Glomerular visceral epithelial cell (primary cell): ENCODE data around the gene AKNA.

ENCODE experiments used
- DNase-seq: peaks from one replicate; pipeline ENCODE4 v3.0.0-alpha.2; 2016; ENCODE audit errors: extremely low spot score

Gene AKNA

DNA sequence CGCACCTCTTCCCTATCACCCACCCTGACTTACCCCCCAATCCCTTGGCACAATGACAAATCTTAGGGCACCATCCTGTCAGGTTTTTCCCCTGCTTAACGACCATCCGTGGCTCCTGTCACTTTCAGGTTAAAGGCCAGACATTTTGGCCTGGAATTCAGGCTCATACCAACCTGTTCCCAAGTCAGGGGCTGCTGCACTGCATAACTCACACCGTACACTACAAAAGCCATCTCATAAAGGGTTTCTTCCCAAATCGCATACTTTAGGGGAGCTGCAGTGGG, 7.5 kb upstream of the AKNA start:
- DNase-seq: no peak

DNA sequence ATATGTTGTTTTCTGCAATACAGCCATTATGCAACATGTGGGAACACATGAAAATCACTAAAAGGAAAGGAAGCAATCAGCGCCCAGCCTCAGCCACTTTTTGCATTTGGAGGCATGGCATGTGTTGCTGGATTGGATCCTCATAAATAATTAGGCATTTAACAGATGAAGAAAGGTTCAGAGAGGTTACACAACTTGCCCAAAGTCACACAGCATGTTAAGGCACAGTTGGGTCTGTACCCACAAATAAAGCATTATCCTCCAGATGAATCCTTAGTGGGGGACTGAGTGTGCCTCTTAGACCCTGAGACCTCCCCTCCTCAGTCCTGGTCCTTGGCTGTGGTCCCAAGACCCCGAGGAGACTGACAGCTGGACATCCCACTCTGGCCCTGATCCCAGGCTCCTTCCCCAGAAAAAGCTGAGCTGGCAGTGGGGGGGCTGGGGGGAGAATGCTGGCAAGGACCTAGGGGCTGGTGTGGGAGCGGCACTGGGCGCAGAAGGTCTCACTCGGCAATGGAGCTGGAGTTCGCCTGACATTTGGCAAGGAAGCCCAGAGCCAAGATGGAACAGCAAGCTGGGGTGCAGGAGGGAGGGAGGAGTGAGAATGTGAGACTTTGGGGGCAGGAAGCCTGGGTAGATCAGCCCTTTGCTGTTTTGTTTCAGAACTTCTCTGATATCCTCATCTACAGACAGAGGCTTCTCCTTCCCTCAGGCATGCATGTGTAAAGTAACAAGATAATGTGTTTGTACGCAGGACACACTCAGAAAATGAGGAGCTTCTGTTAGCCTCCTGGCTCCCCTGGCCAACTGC, 6.9 kb upstream of the AKNA start:
- DNase-seq: no peak

DNA sequence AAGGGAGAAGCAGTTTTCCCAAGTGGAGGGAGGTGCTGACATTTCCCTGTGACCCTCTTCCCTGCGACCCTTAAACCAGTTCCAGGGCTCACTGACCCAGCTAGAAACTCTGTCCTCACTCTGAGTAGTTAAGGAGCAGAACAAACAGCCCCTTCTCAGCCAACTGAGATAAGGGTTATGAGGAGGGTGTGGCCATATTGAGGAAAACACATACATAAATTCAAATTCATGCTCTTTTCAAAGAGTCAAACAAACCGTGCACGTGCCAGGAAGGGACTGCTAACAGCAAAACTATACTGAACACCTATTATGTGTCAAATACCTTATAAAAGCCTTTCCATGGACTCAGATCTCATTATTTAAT, 4.9 kb upstream of the AKNA start:
- no peak for DNase-seq

DNA sequence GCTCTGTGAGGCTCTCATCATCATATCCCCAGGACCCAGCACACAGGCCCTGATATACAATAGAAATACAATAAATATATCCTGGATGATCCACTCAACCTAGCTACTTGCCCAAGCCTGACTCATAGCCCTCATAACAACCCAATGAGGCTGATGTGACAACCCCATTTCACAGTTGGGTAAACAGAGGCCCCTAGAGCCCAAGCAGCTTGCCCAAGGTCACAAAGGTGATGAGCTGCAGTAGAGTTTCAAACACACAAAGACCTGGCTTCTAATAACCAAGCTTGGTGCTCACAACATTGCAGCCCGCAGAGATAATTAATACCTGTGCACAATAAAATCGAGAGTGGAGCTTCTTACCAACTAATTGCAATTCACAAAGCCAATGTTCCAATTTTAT, 3.2 kb upstream of the AKNA start:
- no peak for DNase-seq

DNA sequence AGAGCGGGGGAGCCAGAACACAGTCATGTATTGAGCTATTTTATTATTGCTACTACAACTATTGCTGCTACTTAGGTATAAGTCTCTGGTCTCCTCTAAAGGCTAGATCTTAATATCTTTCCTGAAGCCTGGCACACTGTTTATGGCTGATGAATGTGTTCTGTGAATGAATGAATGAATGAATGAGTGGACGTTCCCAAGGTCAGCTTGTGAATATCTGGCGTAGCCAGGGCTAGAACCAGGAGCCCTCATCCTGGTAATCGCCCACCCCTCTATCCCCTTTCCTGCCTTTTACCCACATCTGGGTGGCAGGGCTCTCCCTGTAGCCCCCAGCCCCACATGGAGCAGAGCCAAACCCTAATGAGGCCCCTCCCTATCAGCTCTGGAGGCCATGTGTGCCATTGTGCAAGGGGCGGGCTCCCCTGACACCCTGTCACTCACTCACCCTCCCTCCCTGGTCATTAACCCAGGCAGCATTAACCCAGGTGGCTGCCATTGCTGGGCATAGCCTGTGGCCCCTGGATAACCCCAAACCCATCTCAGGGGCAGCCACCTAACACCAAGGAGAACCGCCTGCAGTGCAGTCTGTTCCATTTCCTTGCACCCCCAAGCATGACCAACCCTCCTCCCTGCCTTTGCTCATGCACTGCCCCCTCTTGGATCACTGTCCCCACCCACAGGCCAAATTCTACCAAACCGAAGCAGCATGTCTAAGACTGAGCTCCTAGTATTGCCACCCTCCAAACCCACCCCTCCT, 2.0 kb upstream of the AKNA start:
- no peak for DNase-seq

DNA sequence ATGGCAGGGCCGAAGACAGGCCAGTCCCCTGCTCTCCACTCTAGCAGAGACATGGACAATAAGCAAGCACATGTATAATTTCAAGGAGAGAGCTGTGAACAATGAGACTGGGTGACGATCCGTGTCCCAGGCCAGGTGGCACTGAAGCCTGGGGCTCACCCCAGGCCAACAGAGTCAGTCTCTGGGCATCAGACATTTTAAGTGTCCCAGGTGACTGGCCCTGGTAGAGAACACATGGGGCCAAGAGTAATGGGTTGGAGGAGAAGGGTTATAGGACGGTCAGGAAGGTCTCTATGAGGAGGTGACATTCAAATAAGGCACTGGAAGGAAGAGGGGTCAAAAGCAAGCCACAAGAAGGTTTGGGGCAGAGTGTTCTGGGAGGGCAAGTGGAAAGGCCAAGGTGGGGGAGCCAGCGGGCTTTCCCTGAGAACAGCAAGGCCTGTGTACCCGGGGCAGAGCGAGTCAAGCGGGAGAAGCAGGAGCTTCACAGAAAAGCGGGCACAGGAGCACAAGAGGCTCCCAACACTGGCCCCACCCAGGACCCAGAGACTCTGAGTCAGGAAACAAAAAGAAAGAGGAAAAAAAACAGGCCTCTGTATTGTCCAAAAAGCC, 1.1 kb upstream of the AKNA start:
- no peak for DNase-seq

DNA sequence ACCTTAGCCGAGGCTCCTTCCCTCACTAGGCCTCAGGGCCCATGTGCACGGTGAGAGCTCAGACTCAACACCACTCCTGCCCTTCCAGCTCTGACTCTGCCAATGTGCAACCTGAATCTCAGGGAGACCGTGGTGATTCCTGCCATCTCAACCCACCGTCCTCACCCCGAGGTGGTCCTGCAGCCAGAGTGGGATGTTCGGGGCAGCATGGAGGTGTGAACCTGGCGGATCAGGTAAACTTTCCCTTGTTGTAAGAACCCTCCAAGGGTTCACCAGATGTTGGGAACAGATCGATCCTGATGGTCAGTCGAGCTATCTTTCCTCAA, 538 bp upstream of the AKNA start:
- DNase-seq: no peak

DNA sequence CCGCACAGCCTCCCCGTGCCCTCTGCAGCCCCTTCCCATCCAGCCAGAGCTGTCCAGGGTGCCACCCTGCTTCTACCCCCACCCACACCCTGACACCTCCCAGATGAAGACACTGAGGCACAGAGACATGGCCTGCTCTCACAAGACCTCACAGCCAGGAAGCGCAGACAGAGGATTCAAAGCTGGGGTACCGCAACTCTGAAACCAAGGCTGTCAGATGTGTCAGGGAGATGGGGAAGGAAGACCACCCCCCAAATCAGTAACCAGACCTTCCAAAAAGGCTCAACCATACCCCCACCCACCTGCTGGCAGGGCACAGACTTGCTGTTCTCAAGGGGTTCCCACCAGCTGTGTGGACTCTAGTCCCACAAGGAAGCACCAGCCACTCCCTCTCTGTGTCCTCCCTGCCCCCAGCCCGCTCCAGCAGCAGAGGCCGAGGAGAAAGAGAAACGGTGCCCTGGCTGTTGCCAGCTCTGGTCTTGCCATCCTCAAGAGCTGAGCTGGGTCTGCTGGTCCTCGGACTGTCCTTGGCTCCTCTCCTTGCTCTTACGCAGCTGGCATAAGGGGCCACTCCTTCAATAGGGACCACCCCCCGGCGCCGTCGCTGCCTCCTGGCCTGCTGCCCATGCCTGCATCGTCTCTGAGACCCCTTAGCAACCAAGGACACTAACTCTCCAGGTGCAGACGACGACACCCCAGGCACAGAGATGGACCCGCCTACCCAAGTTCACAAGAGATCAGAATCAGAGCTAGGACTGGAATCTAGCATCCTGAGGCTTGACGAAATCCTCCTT, 699 bp downstream of the AKNA start:
- peak; percentile 33 for DNase-seq

DNA sequence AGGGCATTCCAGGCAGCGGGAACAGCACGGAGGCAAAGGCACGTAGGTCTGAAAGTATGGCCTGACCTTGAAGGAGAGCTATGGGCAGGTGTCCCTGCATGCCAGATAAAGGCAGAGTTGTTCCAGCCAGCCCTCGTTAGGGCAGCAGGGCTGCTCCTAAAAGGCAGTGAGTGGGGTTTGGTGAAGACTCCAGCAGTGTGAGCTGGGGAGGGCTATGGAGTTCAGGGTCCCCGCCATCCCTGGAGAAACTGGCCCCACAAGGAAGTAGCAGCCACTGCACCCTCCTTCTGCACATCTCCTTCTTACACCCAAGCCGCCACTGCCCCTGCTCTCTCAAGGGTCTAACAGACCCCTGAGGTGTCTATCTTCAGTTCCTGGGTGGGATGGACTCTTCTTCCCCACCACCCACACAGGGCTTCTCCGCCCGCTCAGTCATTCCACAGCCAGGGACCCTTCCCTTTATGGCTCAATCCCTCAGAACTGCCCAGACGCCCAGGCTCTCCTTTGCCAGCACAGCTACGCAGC, 1.4 kb downstream of the AKNA start:
- no peak for DNase-seq

DNA sequence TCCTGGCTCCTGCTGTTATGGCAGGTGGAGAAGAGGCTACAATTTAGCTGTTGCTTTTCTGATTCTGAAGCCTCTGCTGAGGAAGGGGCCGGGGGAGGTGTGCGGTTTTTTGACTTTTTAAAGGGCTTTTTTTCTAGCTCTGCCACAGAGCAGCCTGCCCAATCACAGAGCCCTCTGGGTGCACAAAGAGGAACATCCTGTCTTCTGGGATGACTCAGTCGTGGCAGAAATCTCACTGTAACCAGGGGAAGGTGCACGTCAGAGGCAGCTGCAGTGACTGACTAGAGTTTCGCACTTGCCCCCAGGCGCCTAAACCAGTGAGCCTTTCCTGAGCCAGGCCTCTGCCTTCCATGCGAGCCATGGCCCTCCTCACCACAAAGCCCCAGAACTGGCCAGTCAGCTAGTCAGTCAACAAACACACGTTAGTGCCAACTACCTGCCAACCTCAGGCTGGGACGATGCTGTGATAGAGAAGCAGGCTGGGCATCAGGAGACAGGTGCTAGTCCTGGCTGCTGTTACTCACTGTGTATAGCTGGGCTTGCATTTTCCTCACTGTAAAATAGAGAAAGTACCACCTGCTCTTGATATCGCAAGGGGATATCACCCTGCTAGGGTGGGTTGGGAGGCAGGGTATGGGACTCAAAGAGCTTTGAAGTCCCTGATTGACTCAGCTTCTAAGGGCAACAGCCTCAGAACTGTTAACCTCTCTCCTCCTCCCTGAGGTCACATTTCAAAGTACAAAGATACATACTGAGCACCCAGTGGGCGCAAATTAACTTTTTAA, 2.2 kb downstream of the AKNA start:
- peak; percentile 80 for DNase-seq

DNA sequence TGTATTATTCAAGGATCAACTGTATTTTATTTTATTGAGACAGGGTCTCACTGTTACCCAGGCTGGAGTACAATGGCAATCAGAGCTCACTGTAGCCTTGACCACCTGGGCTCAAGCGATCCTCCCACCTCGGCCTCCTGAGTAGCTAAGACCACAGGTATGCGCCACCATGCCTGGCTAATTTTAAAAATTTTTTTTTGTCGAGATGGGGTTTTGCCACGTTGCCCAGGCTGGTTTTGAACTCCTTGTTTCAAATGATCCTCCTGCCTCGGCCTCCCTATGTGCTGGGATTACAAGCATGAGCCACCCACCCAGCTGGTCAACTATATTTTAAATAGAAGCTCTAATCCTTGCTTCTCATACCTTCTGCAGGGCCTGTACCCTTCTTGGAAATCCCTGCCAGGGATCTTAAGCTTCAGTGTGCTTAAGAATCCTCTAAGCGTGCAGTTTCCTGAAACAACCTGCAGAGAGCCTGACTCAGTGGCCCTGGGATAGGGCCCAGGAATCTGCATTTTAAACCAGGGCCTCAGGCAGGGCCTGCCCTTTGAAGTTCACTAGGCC, 2.9 kb downstream of the AKNA start:
- no peak for DNase-seq

DNA sequence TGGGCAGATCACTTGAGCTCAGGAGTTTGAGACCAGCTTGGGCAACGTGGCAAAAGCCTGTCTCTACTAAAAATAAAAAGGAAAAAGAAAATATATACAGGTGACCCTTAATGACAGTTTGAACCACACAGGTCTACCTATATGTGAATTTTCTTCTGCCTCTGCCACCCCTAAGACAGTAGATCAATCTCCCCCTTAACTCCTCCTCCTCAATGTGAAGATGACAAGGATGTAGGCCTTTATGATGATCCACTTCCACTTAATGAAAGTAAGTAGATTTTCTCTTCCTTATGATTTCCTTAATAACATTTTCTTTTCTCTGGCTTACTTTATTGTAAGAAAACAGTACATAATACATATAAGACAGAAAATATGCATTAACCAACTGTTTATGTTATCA, 3.4 kb downstream of the AKNA start:
- DNase-seq: no peak

DNA sequence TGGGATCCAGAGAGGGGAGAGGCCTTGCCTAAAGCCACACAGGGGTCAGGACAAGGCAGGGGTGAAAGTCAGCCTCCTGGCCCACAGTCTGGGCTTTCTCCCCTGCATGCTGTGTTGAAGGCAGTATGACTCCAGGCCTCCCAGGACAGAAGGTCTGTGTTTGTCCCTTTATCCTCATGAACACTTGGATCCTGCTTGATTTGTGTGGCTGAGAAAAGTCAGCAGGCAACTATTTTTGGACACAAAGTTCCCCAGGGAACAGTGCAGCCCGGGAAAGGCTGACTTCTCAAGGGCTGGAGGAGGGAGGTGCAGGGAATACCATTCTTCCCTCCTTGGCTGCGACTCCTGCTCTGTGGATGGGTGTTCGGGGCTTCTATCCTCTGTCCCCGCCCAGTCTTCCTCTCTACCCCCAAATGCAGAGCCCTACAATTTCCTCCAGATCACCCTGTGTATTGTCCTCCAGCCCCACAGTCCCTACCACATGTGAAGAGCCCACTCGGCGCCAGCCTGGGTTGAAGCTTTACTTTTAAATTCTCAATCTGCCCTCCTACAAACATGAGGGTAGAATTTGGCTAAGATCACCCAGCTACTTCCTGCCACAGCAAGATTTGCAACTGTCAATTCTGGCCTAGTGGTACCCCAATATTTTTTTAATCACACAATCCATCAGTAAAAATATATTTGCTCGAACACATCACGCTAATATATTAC, 4.1 kb downstream of the AKNA start:
- DNase-seq: no peak

DNA sequence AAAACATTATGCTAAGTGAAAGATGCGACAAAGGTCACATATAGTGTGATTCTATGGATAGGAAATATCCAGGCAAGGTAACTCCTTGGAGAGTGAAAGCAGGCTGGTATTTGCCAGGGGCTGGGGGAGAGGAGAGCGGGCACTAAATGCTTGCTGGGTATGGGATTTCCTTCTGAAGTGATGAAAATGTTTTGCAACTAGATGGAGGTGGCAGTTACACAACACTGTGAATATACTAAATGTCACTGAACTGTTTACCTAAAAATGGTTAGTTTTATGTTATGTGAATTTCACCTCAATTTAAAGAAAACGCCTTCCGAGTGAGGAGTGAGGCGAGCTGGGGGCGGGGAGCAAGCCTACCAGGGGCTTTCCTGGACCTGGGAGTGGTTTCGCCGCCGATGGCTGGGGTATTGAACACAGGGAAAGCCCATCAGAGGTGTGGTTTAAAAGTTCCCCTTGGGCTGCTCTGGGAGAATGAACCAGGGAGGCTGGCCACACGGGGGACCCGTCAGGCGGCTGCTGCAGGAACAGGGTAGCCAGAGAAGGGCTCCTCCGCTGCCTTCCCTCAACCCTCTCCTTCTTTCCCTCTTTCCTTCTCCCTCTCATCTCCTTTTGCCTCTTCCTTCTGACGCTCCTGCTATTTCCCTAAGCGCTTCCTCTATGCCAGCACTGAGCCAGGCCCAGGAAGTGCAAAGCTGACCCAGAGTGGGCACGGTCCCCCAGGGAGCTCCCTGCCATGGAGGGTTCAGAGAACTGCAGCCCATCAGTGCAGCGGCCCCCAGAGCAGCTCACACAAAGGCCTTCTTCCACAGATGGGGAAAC, 4.9 kb downstream of the AKNA start:
- DNase-seq: no peak

DNA sequence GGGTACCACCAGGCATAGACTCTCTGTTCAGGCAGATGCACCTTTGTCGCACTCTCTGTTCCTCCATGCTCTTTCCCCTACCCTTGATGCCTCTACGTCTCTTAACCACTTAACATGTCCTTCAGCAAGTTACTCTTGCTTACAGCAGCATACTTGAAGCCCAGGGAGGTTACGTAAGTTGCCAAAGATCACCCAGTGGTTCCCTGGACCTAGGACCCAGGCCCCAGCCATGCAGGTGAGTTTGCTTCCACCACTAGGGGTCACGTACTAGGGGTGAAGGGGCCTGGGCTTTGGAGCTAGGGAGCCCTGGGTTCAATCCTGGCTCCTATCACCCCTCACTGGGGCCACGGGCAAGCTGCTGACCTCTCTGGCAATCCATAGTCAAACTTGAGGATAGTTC, 8.9 kb downstream of the AKNA start:
- DNase-seq: no peak

DNA sequence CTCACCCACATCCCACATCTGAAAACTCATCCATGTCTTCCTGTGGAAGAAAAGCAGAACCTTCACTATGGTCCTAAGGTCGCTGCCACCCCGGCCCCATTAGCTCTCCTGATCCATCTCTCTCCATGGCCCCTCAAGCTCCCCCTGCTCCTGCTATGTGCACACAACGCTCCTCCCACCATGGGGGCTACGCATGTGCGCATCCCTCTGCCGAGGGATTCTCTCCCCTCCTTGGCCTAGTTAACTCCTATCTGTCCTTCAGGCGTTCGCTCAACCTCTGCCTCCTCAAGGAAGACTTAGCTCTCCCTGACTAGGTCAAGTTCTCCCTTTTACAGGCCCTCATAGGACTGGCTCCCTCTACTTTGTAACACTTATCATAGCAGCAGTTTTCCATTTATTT, 9.8 kb downstream of the AKNA start:
- no peak for DNase-seq

DNA sequence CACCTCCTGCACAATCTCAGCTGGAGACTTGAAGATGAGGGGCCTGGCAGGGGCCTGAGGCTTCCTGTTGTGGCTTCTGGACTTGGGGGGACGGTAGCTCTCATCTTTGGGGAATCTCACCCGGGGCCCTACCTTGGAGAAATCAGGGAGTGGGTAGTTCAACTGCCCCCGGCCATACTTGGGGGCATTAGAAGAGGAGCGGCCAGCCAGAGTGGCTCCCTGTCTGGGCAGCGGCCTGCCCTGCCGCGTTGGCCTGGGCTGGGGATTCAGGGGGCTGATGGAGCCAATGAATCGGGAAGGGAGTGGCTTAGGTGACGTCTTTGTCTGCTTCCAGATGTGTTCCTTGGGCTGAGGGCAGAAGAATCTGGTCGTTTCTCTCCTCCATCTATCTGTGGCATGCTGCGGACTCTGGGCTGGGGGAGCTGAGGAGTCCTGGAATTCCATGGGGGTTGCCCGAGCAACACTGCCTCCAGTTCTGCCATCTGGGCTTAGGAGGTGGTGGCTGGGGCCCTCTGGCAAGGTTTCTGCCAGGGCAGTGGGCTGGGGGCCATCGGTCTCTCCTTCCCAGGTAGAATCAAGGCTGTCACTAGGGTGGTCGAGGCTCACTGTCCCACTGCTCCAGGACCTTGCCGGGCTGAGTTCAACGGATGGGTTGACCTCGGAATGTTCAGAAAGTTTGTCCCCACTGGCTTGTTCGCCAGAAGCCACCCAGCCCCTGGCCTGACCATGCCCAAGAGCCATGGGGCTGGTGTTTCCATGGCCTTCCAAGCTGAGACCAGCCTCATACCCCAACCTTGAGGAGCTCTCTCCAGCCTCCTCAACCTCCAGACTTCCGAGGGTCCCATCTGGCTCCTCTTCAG, 11.0 kb downstream of the AKNA start:
- DNase-seq: no peak

DNA sequence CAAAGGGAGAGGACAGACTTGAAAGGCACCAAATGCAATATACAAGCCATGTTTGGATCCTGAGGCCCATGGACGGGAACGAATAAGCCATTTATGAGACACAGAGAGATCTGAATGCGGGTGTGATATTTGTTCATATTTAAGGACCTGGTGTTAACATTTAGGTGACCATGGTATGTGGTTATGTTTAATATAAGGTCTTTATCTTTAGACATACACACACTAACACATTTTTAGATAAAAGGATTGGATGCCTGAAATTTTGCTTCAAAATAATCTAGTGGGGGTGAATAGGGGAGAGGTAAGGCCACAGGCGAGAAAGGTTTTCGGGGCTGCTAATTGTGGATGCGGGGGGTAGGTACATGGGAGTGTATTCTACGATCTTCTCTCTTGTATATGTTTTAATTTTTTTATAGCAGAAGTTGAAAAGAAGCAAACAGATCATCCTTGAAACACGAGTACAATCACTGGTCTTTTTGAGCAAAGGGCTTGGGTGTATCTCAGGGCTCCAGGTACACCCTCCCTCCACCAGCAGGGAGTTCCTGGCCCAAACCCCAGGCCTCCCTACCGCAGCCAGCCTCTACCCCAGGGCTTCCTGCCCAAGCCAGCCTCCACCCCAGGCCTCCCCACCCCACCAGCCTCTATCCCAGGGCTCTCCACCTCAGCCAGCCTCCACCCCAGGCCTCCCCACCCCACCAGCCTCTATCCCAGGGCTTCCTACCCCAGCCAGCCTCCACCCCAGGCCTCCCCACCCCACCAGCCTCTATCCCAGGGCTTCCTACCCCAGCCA, 12.2 kb downstream of the AKNA start:
- DNase-seq: no peak
